ENCODE results near the gene CTDNEP1.

The CTDNEP1 gene

GRCh38 chr17:7279448-7279847 is 27.9 kb upstream of the CTDNEP1 start:
- DNase-seq = no peak

DNA sequence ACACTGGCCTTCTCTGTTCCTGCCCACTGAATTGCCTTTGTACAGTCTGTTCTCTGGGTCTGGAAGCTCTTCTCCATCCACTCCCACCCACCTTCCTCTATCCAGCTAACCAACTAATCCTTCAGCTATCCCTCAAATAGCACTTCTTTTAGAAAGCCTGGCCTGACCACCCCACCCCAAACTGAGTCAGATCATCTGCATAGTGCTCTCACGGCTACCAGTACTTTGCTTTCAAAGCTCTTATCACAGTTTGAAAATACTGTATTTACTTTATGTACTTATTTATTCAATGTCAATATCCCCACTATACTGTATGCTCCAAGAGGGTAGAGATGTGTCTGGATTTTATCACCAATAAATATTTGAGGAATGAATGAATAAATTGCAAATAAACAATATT is 15.2 kb upstream of the CTDNEP1 start:
- DNase-seq = no peak

GRCh38 chr17:7263801-7264078 is 12.2 kb upstream of the CTDNEP1 start:
- no peak for DNase-seq

- peak; percentile 37 to 44 for DNase-seq
Observed at GRCh38 chr17:7262935-7263800, 11.6 kb upstream of the CTDNEP1 start.

- DNase-seq = no peak
Observed at GRCh38 chr17:7262192-7262934, 10.8 kb upstream of the CTDNEP1 start, which contains the start of gene CLDN7. CLDN7 (minus strand) TSS chr17:7262478; CDS start chr17:7262043, 435 bp downstream.

- no peak for DNase-seq
Observed at GRCh38 chr17:7261379-7262191, 10.1 kb upstream of the CTDNEP1 start.

DNA sequence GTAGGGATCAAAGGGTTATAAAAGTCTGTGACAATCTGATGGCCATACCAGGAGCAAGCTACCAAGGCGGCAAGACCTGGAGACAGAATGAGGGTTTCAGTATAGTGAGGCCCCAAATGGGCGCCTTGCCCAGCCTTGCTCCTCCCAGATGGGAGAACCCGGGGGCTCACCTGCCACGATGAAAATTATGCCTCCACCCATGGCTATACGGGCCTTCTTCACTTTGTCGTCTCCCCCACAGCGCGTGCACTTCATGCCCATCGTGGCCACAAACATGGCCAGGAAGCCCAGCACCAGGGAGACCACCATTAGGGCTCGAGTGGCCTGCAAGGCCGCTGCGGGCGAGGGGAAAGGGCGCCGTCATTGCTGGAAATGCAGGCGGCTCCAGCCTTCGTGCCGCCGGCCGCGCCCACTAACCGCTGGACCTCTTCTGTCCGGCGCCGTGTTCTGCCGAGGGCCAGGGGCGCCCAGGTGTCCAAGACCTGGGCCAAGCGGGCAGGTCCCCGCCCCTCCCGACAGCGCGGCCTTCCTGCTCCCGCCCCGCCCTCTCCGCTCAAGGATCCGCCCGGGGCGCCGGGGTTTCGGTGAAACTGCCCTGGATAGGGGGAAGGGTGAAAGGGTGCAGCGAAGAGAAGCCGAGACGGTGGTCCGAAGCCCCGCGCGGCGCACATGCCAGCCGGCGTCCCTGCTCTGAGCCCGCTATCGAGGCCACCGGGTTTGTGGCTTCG is 9.3 kb upstream of the CTDNEP1 start:
- DNase-seq = no peak

DNA sequence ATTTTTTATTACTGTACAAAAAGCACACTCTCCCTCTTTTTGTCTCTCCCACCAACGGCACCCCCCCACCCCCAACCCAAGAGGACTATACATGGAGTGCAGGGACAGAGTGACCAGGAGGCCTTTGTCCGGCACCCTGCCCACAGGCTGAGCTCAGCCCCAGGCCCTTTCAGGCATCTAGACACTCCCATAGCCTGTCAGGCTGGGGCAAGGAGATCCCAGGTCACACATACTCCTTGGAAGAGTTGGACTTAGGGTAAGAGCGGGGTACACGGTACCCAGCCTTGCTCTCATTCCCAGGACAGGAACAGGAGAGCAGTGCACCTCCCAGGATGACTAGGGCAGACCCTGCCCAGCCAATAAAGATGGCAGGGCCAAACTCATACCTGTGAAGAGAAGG is 8.6 kb upstream of the CTDNEP1 start:
- no peak for DNase-seq

DNA sequence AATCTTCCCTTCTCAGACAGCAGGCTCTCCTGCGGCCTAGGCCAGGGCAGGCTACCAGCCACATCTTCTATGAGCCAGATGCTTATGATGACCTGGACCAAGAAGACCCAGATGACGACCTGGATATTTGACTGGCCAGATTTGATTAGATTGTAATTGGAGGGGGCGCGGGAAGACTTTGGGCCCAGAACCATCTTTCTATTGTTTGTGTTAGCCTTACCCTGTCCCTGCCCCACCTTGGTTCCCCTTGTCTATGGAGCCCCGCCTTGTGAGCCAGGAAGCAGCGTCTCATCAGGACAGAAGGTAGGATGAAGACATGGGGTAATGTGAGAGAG is 8.0 kb upstream of the CTDNEP1 start:
- DNase-seq = no peak

DNA sequence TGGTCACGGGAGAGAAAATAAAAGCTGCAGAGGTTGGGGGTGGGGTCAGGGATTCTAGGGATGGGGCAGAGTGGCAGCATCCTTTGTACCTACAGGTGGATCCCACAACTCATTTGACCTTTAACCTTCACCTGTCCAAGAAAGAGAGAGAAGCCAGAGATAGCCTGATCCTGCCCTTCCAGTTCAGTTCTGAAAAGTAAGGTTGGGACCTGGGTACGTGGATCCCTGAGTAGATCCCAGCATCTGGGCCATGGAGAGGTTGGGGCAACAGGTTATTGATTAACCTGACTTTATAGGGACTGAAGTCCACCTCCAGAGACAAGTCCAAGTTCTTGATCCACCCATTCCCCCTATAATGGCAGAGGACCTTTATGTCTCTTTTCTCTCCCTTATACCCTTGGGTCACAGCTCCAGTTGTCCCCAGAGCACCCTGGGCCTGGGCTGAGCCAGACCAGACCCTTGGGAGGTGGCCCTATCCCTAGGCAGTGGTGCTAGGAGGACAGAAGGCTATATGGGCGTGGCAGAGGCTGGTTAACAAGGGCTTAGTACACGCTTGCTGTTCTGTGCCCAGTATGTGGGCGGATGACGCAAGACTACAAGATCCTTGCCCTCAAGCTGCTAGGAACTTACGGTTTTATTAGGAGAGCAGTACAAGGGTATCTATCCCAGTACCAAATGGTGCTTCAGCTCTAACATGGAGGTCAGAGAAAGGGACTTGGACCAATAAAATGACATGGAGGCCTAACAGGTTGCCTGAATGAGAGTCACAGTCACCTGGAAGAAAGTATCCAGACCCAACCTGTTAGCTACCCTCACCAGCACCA is 7.4 kb upstream of the CTDNEP1 start:
- DNase-seq = peak; percentile 87 to 90

DNA sequence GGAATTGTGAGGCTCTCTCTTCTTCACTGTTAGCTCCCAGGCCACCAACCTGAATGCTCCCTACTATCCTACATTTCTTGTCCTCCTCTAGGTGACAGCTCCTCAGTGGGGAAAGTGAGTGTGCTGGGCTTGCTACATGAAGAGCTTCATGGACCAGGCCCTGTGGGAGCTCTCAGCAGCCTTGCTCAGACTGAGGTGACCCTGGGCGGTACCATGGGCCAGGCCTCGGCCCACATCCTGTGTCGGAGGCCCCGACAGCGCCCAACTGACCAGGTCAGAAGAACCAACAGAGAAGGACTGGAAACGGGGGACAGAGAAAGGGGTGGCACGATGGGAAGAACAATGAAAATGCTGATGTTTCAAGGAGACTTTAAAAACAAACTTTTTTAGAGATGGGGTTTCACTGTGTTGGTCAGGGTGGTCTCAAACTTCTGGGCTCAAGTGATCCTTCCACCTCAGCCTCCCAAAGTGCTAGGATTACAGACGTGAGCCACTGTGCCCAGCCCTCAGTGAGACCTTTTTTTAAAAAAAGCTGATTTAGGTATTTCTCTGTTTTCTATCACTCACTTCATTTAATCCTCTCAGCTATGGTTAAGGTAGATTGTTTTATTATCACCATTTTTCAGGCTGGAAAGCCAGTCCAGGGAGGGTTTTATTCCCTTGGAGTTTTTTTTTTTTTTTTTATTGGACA is 5.4 kb upstream of the CTDNEP1 start:
- no peak for DNase-seq

- DNase-seq = no peak
Observed at GRCh38 chr17:7254511-7254910, 3.0 kb upstream of the CTDNEP1 start.

- no peak for DNase-seq
Observed at GRCh38 chr17:7253082-7253481, 1.5 kb upstream of the CTDNEP1 start.

- peak; percentile 91 to 93 for DNase-seq
Observed at GRCh38 chr17:7252176-7253043, 876 bp upstream of the CTDNEP1 start, which contains the start of gene ELP5. ELP5 (plus strand) TSS chr17:7252215; CDS start chr17:7252551, 336 bp downstream.

DNA sequence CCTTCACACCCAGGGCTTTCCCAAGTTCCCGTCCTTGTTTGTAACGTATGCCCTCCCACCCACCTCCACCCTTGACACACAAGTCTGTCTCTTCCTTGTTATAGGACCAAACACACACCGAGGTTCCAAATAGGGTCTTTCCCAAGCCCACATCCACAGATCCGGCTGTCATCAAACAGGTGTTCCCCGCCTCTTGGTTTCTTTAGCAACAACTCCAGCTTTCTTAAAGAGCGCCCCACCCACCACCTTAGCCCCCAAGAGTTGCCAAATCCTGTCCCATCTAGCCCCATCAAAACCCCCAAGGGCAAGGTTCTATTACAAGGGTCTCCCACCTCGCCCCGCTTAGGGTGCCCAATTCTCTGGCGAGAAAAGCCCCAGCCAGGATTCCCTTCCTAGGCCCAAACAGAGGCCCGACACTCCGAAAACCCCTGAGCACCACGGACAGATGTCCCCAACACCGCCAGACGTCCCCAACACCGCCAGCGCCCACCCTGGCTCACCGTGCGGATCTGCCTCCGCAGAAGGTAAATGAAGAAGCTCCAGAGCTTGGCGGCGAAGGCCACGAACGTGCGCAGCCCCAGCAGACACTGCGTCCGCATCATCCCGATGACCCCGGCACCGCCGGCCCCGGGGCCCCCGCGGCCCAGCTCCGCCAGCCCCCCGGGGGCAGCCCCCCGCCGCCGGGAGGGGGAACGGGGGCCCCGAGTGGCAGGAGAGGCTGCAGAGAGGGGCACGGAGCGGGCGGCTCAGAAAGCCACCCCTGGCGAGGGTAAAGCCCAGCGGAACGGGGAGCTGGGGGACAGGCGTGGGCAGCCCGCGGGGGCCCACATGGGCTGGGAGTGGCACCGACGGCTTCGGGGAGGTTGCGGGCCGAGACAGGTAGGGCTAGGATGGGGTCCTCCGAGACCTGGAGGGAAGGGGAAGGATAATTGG is 573 bp downstream of the CTDNEP1 start:
- DNase-seq = peak; percentile 40 to 69

GRCh38 chr17:7249830-7250229 is 1.7 kb downstream of the CTDNEP1 start:
- peak in 1 of 2 donors; percentile 8 for DNase-seq

GRCh38 chr17:7249214-7249613 is 2.3 kb downstream of the CTDNEP1 start:
- DNase-seq = no peak

DNA sequence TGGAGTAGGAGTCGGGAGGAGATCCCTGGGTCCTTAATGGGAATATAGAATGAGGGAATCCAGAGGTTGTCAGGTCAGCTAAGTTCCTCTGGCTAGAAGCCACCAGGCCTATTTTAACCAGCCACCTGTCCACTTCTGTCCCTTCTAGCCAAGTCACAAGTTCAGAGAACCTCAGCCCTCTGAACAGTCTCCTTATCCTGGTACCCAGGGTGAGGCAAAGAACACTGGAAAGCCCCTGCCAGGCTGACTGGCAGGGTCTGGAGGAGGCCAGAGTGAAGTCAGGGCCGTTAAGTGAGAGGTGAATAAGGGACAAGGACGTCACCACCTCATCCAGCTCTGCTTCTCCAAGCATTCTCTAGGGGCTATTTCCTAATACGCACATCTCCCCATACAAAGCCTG is 2.7 kb downstream of the CTDNEP1 start:
- DNase-seq = no peak

GRCh38 chr17:7246779-7247178 is 4.8 kb downstream of the CTDNEP1 start:
- no peak for DNase-seq
